Renal cortex interstitium (tissue), 11 donors: ENCODE data around the gene CAMKV. TPM values are rescaled to one million over a fixed set of nuclear protein-coding genes. Genes with fewer than 3 reads are reported as not detected.

Experiments
- DNase-seq, 11 donors: peaks; one replicate each; pipeline ENCODE4 v3.0.0-alpha.2; 2013; ENCODE audit warnings: low read depth in 9 of 11, low spot score in 4 of 11; ENCODE audit errors: extremely low read depth in 1 of 11
- polyA plus RNA-seq, 3 donors: library from polyadenylated mRNA; unstranded; fragments of 120-200 nt; gene quantifications; one replicate each; pipeline ENCODE4 v1.2.1, GENCODE V29; 2013; ENCODE audit not compliant: insufficient read length in 3 of 3

The CAMKV gene
- polyA plus RNA-seq, 3 donors, result 0.16 to 0.18 (median 0.17) TPM

DNA sequence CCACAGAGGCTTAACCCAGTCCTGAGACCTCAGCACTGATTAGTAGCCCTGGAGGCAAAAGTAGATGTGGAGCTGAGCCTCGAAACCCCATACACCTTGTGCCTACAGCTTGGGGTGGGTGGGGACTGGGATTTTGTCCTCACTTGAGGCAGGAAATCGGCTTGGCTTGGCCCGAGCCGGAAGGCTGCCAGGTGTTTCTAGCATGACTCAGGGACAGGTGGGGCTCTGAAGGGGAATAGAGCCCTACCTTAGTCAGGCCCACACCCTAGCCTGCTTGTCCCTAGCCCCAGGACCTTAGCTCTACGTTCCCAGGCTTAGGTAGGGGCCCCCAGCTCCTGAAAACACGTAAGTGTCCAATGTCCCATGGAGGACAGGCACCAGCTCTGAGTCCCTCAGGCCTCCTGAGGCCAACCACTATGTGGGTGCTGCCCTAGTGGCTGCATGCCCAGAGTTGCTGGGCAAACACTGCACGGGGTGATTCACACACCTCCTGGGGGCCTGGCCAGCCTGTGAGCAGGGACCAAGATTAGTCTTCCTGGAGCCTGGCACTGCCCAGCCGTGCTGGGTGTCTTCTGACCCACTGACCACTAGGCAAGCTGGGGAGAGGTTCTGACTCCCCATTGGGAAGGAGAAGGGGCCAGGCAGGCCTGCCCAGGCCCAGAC lies 30.9 kb upstream of the CAMKV start:
- DNase-seq, result no peak

DNA sequence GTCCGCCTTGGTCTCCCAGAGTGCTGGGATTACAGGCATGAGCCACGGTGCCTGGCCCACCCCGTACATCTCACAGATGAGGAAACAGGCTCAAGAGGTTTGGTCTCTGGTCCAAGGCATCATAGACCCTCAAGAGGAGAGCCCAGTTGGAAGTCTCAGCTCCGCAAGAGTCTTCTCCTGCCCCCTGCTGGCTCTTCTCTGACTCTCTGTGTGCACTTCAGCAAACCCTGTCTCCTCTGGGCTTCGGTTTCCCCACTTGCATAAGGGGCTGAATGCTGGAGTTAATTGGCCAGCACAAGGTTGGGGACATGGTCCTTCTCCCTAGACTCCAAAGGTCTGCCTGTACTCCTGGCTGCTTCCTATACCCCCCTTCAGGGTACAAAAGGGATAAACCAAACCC lies 30.1 kb upstream of the CAMKV start:
- no peak for DNase-seq

DNA sequence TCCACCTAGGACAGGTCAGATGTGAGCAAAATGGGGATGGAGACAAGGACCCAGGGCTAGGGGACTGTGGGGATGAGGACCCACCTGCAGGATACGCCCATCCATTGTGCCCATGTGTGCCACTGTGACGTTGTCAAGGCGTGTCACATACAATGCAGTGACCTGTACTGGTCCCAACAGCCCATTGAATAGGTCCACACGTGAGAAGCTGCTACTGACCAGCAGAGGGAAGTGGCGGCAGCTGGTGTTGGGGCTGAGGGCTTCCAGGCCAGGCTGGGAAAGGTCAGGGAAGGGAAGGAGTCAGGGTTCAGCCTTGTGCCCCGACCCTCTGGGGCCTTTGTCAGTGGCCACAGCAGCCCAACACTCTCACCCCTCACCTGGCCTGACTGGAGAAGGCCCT lies 29.3 kb upstream of the CAMKV start:
- DNase-seq, result no peak

DNA sequence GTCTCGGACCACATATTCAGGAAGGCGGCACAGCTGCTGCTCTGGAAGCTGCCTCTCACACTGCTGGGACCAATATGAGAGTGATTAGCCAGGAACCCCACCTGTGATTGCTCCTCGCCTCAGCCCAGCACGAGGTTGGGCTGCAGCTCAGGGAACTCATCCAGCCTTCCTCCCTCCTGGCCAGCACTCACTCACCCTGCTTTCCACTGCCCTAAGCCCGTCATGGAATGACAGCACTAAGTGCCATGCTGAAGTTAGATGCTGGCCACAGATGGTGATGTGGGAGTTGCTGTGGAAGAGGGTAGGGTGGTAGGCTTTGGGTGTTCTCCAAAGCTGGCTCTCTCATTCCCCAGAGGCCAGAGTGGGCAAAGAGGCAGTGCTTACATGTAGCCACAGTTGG lies 26.6 kb upstream of the CAMKV start:
- DNase-seq, result no peak

DNA sequence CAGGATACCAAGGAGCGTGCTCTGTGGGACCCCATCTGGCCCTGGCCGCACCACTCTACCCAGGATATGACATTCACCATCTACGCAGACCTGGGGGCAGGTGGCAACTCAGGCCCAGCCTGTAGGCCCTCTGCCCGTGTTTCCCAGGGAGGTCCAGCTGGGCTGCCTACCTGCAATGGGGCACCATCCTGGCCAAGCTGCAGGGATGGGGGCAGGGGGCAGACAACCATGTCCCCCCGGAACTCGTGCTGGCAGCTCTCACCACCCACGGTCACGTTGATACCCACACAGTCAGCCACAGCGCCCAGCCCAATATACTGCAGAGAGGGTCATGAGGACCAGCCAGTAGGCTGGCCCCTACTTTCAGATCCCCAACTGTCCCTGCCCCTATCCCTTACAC lies 26.1 kb upstream of the CAMKV start:
- no peak for DNase-seq

DNA sequence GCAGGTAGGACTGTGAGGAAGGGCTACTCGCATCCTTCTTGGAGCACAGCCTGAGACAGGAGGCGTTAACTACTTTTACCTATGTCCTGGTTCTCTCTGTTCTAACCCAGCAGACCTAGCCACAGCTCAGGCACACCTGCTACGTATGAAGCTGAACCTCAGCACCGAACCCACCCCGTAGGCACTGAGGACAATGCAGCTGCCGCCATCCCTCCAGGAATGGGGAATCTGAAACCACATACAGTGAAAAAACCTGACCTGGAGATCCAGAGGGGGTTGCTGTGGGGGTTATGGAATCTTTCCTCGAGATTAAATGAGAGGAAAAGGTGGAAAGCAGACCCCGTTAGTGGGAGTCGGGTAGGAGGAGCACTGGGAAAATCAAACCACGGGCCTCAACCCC lies 19.6 kb upstream of the CAMKV start:
- no peak for DNase-seq

DNA sequence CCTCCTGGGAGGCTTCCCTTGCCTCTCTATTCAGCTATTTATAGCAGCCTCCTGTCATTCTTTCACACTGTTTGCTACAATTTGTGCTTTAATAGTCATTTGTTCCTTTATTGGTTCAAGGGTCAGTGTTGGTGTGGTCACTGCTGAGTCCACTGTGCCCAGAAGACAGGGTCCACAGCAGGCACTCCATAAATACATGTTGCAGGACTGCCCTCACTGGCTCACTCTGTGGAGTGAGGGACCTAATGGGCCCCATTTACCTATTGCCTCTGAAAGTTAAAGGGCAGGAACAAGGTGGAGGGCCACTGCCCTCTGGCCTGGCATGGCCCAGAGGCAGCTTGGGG lies 17.2 kb upstream of the CAMKV start:
- DNase-seq, result no peak

DNA sequence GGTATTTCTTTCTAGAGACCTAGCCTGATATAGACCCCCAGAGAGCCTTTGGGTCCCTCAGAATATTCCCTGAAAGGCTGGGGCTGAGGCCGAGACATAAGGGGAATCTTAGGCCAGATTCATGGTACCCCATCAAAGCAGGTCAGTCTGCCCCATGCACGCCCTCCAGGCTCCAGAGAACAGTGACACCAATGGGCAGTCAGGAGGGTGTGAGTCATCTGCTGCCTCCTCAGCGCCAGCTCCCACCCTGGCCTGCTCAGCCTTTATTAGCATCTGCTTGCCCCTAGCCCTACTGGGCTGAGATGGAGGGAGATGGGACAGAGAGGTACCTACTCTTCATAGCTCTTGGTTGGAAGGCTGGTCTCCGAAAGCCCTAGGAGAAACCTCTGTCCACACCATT lies 14.3 kb upstream of the CAMKV start:
- DNase-seq, result no peak

DNA sequence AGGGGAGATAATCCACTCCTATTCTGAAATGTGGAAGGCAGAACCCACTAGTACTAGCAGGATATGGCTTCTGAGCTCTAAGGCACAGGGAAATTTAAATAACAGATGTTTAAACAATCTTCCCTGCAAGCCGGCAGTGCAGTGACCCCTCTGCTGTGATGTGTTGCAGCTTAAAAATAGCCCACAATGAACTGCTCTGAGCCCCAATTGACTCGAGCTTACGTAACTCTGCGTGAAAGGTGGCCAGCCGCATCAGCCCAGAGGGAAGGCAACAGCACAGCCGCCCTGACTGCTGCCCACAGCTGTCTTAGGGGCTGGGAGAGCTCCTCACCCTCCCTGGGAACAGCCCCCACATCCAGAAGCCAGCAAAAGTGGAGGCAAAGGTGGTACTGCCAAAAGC lies 12.5 kb upstream of the CAMKV start:
- no peak for DNase-seq

DNA sequence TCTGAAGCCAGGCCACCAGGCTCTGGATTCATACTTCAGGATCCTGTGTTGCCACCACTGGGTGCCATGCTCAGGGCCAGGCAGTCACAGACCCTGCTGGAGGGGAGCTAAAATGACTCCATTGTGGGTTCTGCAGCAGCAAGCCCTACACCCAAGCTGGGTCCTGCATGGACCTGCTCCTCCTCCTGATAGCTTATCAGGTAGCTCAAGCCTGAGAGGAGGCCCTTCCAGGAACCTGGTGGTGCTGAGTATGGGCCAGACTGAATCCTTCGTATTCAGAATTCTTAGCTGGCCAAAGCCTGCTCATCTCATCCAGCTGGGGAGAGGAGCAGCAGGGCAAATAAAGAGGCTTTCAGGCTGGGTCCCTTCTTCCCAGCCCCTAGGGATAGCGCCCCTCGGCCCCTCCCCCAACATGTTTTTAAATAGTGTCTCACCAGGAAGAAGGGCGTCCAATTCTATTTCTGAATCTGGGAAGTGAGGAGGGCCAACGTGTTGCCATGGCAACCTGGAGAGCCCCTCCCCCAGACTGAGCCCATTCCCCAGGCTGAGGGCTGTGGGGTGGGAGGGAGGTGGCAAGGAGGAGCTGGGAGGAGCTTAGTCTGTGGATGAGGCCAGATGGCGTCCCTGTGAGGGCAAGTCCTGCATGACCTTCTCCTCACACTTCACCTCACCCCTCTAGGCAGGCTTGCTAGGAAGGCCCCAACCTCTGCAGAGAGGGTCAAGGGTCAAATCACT lies 11.0 kb upstream of the CAMKV start:
- no peak for DNase-seq

DNA sequence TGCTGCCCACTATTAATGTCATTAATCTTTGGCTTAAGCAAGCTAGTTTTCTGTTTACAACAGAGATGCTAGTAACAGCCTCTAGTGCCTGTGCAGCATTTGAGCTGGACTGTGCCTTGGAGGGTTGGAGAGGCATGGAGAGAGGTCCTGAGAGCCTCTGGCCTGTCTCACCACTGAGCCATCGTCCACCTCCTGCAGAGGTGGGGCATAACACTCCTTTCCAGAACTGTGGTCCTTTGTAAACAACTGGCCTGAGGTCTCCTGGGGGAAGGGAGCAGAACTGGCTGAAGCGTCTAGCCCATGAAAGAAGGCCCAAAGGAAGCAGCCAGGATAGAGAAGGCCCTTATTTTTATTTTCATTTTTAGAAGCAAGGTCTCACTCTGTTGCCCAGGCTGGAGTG lies 10.0 kb upstream of the CAMKV start:
- no peak for DNase-seq

DNA sequence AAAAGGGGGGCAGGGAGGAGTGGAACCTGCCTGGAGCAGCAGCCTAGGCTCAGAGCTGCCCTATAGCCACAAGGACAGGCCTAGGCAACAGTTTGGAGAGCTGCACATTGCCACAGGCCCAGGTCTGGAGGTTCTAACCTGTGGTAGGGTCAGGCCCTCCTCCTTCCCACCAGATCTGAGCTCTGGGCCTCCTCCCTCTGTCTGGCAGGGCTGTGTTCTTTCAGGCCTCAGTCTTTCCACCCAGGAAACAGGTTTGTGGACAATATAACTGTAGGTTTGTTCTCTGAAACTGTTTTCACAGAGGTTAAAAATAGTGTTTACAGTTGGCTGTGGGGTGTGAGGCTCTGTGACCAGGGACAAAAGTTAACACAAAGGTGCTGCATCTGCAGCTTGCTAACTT lies 9.0 kb upstream of the CAMKV start:
- no peak for DNase-seq

DNA sequence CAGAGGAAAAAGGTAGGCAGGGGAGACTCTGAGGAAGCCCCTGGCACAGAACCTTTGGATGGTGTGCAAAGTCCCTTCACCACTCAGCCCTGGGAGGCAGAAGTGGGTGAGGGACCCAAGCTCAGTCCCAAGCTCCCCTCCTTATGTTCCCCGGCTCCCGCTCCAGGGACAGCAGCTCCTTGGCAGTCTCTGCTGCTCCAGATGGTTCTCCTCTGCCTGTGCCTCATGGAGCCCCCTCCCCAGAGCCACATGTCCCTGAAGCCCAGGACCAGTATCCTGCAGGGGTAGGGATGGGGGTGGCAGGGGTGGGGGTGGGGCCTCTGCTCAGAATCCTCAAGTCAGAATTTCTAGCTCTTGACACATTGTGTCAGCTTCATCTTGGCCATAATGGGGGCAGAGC lies 8.0 kb upstream of the CAMKV start:
- DNase-seq, result no peak

DNA sequence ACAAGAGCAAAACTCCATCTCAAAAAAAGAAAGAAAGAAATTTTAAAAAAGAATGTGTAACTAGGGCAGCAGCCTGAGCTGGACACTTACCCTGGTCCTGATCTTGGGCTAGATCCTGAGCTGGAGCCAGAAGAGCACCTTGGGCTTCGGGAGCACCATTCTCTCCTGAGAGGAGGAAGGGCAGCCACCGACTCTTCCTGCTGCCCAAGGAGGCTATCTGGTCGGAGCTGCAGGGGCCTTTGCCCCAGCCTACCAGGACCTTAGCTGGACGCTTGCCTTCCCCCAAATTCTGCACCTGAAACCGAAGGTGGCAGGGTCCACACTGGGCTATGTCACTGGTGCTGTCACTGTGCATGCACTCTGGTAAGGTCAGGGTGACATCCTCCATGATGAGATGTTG lies 6.9 kb upstream of the CAMKV start:
- no peak for DNase-seq

DNA sequence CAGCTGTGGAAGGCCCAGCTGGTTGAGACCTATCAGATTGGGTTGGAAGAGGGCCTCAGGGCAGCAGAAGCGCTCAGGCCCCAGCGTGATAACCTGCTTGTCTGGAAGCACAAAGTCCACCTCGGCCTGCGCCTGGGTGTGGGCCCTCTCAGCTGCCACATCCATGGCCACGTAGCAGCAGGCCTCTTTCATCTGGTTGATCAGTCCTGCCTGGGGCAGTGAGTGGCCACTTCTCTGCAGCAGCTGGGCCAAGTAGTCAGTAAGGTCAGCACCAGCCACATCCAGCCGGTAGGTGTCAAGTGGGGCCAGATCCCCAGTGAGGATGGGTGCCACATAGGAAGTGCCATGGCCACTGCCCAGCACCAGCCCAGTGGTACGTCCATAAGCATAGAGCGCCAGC lies 3.9 kb upstream of the CAMKV start:
- DNase-seq, result no peak

DNA sequence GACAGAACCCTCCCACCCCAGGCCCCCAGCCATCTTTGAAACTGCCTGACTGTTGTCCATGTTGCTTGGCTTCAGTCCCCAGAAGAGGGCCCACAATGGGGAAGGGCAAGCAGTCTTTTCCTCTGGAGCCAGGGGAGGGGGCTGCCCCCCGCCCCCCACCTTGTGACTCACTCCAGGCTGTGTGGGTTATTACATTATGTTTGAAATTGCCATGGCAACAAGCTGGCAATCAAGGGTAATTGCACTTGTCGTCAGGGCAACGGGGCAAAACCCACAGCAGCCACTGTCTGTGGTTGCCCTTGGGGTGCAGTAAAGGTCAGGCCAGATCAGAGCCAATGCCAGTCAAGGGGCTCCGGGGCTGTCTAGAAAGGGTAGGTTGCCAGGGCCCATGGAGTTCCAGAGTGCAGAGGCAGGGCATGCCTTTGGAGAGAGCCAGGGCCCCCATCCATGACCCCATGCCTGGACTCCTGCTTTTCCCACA lies 3.1 kb upstream of the CAMKV start:
- no peak for DNase-seq

DNA sequence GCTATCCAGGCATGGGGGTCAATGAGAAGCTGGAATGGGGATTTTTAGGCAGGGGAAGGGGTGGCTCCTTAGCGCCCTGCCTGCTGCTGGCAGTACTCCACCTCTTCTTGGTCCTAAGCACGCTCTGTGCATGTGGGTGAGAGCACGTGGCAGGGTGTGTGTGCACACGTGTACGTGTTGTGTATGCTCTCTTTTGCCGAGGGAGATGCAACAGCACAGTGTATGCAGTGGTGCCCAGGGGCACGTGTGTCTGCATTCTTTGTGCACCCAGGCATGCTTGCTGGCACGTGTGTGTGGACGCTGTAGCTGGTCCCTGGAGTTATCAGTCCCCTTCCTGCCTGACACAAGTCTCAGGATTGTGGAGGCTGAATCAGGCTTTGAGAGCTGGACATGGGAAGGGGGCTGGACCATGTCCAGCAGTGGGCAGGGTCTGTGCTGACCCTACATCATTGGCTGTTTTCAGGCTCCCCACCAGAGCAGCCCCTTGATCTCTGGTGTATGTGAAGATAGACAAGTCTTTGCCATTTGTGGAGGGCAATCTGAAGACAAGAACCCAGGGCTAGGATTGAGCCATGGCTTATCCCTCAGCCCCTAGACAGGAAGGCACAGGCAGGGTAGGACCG lies 1.9 kb upstream of the CAMKV start:
- DNase-seq, result no peak

DNA sequence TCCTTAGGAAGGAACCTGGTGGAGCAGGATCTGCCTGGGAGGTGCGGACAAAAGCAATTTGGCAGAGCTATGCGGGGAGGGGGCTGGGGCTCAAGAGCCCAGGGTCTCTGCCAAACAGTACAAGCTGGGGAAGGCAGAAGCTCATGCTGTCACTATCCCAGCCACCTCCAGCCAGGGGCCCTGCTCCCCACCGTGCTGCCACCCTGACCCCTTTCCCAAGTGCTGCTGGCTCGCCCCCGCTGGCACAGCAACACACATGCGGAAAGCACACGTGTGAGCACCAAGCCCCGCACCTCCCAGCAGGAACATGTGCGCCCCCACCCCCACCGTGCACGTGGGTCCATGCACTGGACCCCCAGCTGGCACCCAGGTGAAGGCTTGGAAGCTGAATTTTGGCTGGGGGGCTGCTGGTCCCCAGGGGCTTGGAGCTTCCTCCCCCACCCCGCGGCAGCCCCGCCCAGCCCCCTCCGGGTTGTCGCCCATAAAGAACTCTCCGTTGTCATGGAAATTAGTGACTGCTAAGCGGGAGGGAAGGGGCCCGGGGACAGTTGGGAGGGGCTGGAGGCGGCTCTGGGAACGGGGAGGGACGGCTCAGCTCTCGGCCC lies 742 bp downstream of the CAMKV start:
- DNase-seq, result no peak

DNA sequence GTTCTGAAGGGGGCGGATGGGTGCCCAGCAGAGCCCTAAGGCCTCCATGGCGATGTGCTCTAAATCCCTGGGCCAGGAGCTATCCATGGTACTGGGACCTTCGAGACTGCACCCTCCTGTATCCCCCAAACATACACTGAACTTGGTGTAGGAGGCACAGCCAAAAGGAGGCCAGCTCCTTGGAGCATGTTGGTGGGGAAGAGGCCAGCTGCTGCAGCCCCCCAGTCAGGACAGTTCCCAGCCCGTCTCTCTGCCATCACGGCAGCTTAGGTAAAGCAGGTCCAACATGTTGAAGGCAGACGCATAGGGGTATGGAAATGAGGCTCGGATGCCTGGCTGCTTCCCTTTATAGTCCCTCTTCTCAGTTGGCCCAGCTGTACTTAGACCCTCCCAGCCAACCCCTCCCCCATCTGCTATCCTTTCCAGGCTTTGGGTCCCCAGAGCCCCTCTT lies 1.8 kb downstream of the CAMKV start:
- DNase-seq, result peak in 8 of 11 donors; percentile 33 to 61 (median 45)

DNA sequence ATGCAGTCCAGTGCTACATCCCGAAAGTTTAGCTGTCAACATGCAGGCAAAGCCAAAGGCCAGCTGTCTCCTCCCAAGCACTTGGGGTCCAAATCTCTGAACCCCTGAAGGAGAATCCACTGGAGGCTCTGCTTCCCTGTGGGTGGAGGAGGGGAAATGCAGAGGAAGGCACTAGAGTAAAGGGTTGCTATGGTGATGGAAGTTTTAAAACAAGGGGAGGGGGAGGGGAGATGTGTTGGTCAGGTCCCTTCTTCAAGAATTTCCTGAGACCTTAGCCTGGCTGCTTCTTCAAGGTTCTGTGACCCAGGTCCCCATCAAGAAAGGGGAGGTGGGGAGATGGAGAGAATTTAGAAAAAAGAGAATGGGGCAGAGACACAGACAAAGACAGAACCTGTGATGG lies 2.3 kb downstream of the CAMKV start:
- no peak for DNase-seq
